ENCODE measurements around the gene METTL2A. TPM values are rescaled to one million over a fixed set of nuclear protein-coding genes. Genes with fewer than 3 reads are reported as not detected.
"Not testable (repeated sequence)": the region's sequence is repeated elsewhere in the genome, so short reads cannot be mapped to it uniquely, and the experiment has no call there.

The METTL2A gene, protein sequence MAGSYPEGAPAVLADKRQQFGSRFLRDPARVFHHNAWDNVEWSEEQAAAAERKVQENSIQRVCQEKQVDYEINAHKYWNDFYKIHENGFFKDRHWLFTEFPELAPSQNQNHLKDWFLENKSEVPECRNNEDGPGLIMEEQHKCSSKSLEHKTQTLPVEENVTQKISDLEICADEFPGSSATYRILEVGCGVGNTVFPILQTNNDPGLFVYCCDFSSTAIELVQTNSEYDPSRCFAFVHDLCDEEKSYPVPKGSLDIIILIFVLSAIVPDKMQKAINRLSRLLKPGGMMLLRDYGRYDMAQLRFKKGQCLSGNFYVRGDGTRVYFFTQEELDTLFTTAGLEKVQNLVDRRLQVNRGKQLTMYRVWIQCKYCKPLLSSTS
- 10 to 100 TPM; 12.8 to 16.9 (median 15.5) TPM for total RNA-seq
- 10 to 100 TPM in 2 of 3 donors, 1 to 10 TPM in 1; 9.6 to 28.3 (median 19.0) TPM for polyA plus RNA-seq
- long read RNA-seq, donor 1, transcript METTL2A-201 (9 exons, 2,537 nt) = major isoform, 14 of 19 reads
- long read RNA-seq, donor 1, partial matches to known transcripts = 0 of 19 reads
- long read RNA-seq, donor 1, other reads (novel, unspliced or antisense) = 2 of 19 reads
- long read RNA-seq, donor 2, transcript METTL2A-202 (8 exons, 1,556 nt) = minor isoform, 7 of 27 reads
- long read RNA-seq, donor 2, transcript METTL2A-201 (9 exons, 2,537 nt) = major isoform, 19 of 27 reads
- long read RNA-seq, donor 2, partial matches to known transcripts = 1 of 27 reads
- long read RNA-seq, donor 2, other reads (novel, unspliced or antisense) = 0 of 27 reads

- TF ChIP-seq CTCF (IDR thresholded peaks at IDR 0.05) = peak; percentile 48
- DNase-seq = peak; percentile 74 to 85
- H3K9me3 ChIP-seq; H3K27me3 ChIP-seq (ENCODE audit: insufficient read depth in 3 of 3, low read length in 2 of 3); H3K4me1 ChIP-seq; intact Hi-C loops (cut with DNase I): not testable (repeated sequence)
- H3K4me3 ChIP-seq = peak within 1 kb of the TSS; percentile 91
- H3K27ac ChIP-seq = peak within 1 kb of the TSS; percentile 75
- peaks cover 0 to 24% of the 10 kb centered on the region in 2 donors for H3K36me3 ChIP-seq (ENCODE audit: insufficient read depth in 1 of 2, low read depth in 1 of 2)
- ATAC-seq = peak; percentile 89 to 98 (median 94)
- 0 to 1% (median 0%) methylated on average over 51 to 58 of the region's 58 CpGs for WGBS, 3 donors
These were observed at the start of gene METTL2A for GRCh38 chr17:62423647-62424461. TSS of gene METTL2A (plus strand) at chr17:62423897. CDS start at chr17:62423903, 6 bp downstream.

DNA sequence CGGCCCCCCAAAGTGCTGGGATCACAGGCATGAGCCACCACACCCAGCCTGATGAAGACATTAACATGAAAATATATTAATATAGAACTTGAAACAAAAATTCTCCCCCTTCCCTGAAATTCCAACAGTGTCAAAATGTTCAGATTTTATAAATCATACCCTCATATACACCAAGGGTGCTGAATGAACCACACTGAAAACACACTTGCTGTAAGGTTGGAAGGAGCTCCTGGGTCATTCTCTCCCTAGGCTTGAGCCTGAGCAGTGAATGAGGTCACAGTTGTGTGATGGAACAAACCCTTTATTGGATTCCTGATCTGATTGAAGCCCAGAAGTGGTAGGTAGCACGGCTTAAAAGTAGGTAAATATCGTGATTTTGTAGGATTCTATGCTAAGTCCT lies 43.4 kb upstream of the METTL2A start, which contains the start of gene EFCAB3:
Gene EFCAB3 (plus strand): TSS at position 301 of the 400 bp plus-strand sequence. CDS start 2,427 bp downstream, outside the sequence.
- Histone ChIP-seq H3K9me3 (no peaks in the 10 kb centered on the region), H3K4me1 (no peaks in the 10 kb centered on the region), H3K4me3 (no peak within 1 kb of the TSS), H3K36me3 (ENCODE audit: insufficient read depth in 1 of 2, low read depth in 1 of 2) (no peaks in the 10 kb centered on the region), H3K27me3 (ENCODE audit: insufficient read depth in 3 of 3, low read length in 2 of 3) (peaks cover 0 to 4% (median 3%) of the 10 kb centered on the region in 3 donors), H3K27ac (no peak within 1 kb of the TSS)
- intact Hi-C loops (cut with DNase I) = no loop called here
- WGBS, 3 donors = 86 to 92% (median 89%) methylated on average over 3 of the region's 3 CpGs
- no peak for ATAC-seq
- TF ChIP-seq CTCF (IDR thresholded peaks at IDR 0.05) = no peak
- no peak for DNase-seq

DNA sequence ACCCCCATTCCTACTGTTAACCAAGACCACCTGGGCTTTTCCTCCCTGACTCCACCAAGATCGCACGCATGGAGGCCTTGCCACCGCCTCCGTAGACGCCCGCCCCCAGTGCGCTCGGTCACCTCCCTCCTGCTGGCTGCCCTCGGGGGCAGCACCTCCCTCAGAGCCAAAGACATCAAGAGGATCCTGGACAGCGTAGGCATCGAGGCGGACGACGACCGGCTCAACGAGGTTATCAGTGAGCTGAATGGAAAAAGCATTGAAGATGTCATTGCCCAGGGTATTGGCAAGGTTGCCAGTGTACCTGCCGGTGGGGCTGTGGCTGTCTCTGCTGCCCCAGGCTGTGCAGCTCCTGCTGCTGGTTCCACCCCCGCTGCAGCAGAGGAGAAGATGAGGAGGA lies 42.1 kb upstream of the METTL2A start:
- H3K4me1 ChIP-seq = no peaks in the 10 kb centered on the region
- TF ChIP-seq CTCF (IDR thresholded peaks at IDR 0.05) = no peak
- H3K27ac ChIP-seq = no peak overlapping the region
- no peaks in the 10 kb centered on the region for H3K9me3 ChIP-seq
- 87 to 90% (median 89%) methylated on average over 18 of the region's 18 CpGs for WGBS, 3 donors
- ATAC-seq (no peak), DNase-seq (no peak)
- H3K36me3 ChIP-seq (ENCODE audit: insufficient read depth in 1 of 2, low read depth in 1 of 2) = no peaks in the 10 kb centered on the region
- peaks cover 3 to 5% (median 4%) of the 10 kb centered on the region in 3 donors for H3K27me3 ChIP-seq (ENCODE audit: insufficient read depth in 3 of 3, low read length in 2 of 3)
- H3K4me3 ChIP-seq = no peak overlapping the region
- intact Hi-C loops (cut with DNase I) = no loop called here

GRCh38 chr17:62388856-62389255 lies 34.8 kb upstream of the METTL2A start:
- no peak for ATAC-seq
- no peak for DNase-seq
- TF ChIP-seq CTCF (IDR thresholded peaks at IDR 0.05) = no peak
- Histone ChIP-seq H3K4me1 (no peaks in the 10 kb centered on the region), H3K4me3 (no peak overlapping the region), H3K27me3 (ENCODE audit: insufficient read depth in 3 of 3, low read length in 2 of 3) (peaks cover 0 to 6% (median 5%) of the 10 kb centered on the region in 3 donors), H3K36me3 (ENCODE audit: insufficient read depth in 1 of 2, low read depth in 1 of 2) (no peaks in the 10 kb centered on the region), H3K27ac (no peak overlapping the region), H3K9me3 (no peaks in the 10 kb centered on the region)
- intact Hi-C loops (cut with DNase I) = no loop called here
- 67 to 81% (median 76%) methylated on average over 1 of the region's 1 CpG for WGBS, 3 donors
